LHCN-M2 (cell line): Measurements from ENCODE around the gene IQCM. TPM values are rescaled to one million over a fixed set of nuclear protein-coding genes. Genes with fewer than 3 reads are reported as not detected.

ENCODE experiments used
- DNase-seq: peaks from one replicate; pipeline ENCODE4 v3.0.0-alpha.2; 2012; ENCODE audit warnings: low read depth
- total RNA-seq: library from RNA; depleted of rRNA; stranded (reverse); fragments of >200 nt; gene quantifications from 2 replicates; pipeline ENCODE4 v1.2.3, GENCODE V29; 2014

Gene IQCM
- total RNA-seq, 1 experiment from 2014 or later, result 0.17 TPM

- no peak for DNase-seq
Measured at GRCh38 chr4:149306537-149306936, 509.1 kb downstream of the IQCM start.
